ENCODE data around the gene TAX1BP3. TPM values are rescaled to one million over a fixed set of nuclear protein-coding genes. Genes with fewer than 3 reads are reported as not detected.
A peak's percentile ranks its signal among the peaks of the same experiment; 100 is the strongest.

TAX1BP3 gene
- total and polyA plus RNA-seq, 2 of the 13 experiments (the other 11 are each of a cell fraction or from before 2014, with no cell fraction given), result 16.7 to 45.1 TPM

DNA sequence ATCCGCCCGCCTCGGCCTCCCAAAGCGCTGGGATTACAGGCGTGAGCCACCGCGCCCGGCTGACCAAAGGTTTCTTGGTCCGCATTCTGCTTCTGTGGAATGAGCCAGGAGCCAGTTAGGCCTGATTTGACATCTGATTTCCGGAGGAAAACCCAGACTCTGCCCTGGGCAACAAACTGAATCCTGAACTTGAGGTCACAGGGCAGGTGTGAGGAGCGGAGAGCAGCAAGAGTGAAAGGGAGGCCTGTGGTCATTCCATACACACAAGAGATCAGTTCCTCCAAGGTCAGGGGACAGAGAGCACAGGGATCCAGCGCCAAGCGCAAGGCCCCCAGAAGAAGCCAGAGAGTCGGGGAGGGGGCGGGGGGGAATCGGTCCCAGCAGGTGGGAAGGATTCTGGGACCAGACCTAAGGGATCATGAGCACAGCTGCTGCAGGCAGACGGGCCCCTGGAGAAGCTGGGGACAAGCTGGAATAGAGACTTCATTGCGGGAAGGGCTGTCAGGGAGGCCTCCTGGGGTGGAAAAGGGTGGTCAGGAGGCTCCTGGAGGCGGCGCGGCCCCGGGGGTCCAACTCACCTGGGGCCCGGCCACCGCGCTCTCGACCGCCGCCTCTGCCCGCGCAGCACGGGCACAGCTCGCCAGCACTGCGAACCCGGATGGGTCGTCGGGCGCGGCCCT, 32.8 kb downstream of the TAX1BP3 start (continued):
- TF ChIP-seq, protein P1, sequence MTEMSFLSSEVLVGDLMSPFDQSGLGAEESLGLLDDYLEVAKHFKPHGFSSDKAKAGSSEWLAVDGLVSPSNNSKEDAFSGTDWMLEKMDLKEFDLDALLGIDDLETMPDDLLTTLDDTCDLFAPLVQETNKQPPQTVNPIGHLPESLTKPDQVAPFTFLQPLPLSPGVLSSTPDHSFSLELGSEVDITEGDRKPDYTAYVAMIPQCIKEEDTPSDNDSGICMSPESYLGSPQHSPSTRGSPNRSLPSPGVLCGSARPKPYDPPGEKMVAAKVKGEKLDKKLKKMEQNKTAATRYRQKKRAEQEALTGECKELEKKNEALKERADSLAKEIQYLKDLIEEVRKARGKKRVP (CRISPR knock-in tag; IDR thresholded peaks at IDR 0.05), result 0 out of 4 replicates have a peak, but pooled peaks of 1 of the 2 experiments have one; percentile 37
- no peak for TF ChIP-seq EEA1 (CRISPR knock-in tag; IDR thresholded peaks at IDR 0.05; ENCODE audit: borderline replicate concordance)
- no peak for TF ChIP-seq WIZ (CRISPR knock-in tag; IDR thresholded peaks at IDR 0.05)
- no peak for TF ChIP-seq ZNF614 (CRISPR knock-in tag; IDR thresholded peaks at IDR 0.05; ENCODE audit: borderline replicate concordance)
- TF ChIP-seq, protein P2, sequence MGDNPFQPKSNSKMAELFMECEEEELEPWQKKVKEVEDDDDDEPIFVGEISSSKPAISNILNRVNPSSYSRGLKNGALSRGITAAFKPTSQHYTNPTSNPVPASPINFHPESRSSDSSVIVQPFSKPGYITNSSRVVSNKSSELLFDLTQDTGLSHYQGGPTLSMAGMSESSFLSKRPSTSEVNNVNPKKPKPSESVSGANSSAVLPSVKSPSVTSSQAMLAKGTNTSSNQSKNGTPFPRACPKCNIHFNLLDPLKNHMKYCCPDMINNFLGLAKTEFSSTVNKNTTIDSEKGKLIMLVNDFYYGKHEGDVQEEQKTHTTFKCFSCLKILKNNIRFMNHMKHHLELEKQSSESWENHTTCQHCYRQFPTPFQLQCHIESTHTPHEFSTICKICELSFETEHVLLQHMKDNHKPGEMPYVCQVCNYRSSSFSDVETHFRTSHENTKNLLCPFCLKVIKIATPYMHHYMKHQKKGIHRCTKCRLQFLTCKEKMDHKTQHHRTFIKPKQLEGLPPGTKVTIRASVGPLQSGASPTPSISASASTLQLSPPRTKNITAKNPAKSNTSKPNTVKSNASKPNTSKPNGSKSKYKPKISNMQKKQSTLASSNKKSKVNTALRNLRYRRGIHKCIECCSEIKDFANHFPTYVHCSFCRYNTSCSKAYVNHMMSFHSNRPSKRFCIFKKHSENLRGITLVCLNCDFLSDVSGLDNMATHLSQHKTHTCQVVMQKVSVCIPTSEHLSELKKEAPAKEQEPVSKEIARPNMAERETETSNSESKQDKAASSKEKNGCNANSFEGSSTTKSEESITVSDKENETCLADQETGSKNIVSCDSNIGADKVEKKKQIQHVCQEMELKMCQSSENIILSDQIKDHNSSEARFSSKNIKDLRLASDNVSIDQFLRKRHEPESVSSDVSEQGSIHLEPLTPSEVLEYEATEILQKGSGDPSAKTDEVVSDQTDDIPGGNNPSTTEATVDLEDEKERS (CRISPR knock-in tag; IDR thresholded peaks at IDR 0.05), result no peak
- TF ChIP-seq PBX2 (CRISPR knock-in tag; IDR thresholded peaks at IDR 0.05), result no peak
- TF ChIP-seq PAWR (CRISPR knock-in tag; IDR thresholded peaks at IDR 0.05; ENCODE audit: borderline replicate concordance), result no peak
- no peak; the same call in 1 of the 2 replicates for TF ChIP-seq MEIS1 (CRISPR knock-in tag; IDR thresholded peaks at IDR 0.05; ENCODE audit: borderline replicate concordance)
- TF ChIP-seq ZFP91 (CRISPR knock-in tag; IDR thresholded peaks at IDR 0.05; ENCODE audit: borderline replicate concordance), result no peak; the same call in 1 of the 2 replicates
- no peak for TF ChIP-seq ARHGAP35 (CRISPR knock-in tag; IDR thresholded peaks at IDR 0.05; ENCODE audit: borderline replicate concordance)
- no peak for TF ChIP-seq ETS1 (CRISPR knock-in tag; IDR thresholded peaks at IDR 0.05)
- no peak for TF ChIP-seq ZBTB34 (CRISPR knock-in tag; IDR thresholded peaks at IDR 0.05)
- TF ChIP-seq ZMYM3 (CRISPR knock-in tag; IDR thresholded peaks at IDR 0.05), result no peak
- TF ChIP-seq ETV5 (CRISPR knock-in tag; IDR thresholded peaks at IDR 0.05; ENCODE audit: borderline replicate concordance), result peak; percentile 82; the same call in 1 of the 2 replicates
- TF ChIP-seq PPARG (CRISPR knock-in tag; conservative IDR thresholded peaks at IDR 0.05), result no peak
- TF ChIP-seq SIN3A (IDR thresholded peaks at IDR 0.05; ENCODE audit: borderline replicate concordance, low read depth, low read length), result no peak
- TF ChIP-seq HOMEZ (CRISPR knock-in tag; IDR thresholded peaks at IDR 0.05; ENCODE audit: low read depth), result no peak
